Lower lobe of right lung (tissue), 2 donors: ENCODE measurements around the gene KRTAP4-3. TPM values are rescaled to one million over a fixed set of nuclear protein-coding genes. Genes with fewer than 3 reads are reported as not detected.
"Not testable (repeated sequence)": the region's sequence is repeated elsewhere in the genome, so short reads cannot be mapped to it uniquely, and the experiment has no call there.

Experiments
- ATAC-seq, 2 donors: fragments of 200-7000 bp; cut with Tn5 transposase; one replicate each; pipeline ENCODE4 v1.9.1; 2020 to 2022; ENCODE audit warnings: mild to moderate bottlenecking in 2 of 2, moderate library complexity in 2 of 2
- DNase-seq: peaks from one replicate; pipeline ENCODE4 v3.0.0-alpha.2; 2020
- H3K27ac ChIP-seq: fragments of 200-600 bp; one replicate; pipeline ENCODE4 v1.8.0; 2022
- H3K27me3 ChIP-seq: fragments of 200-600 bp; one replicate; pipeline ENCODE4 v1.8.0; 2022; ENCODE audit warnings: low read depth
- H3K36me3 ChIP-seq: fragments of 200-600 bp; one replicate; pipeline ENCODE4 v1.8.0; 2022; ENCODE audit warnings: mild to moderate bottlenecking
- H3K4me1 ChIP-seq: fragments of 200-600 bp; one replicate; pipeline ENCODE4 v1.8.0; 2022
- H3K4me3 ChIP-seq: fragments of 200-600 bp; one replicate; pipeline ENCODE4 v1.8.0; 2022; ENCODE audit warnings: mild to moderate bottlenecking
- H3K9me3 ChIP-seq: fragments of 200-600 bp; one replicate; pipeline ENCODE4 v1.8.0; 2022
- intact Hi-C: fragments of 100-400 bp; cut with DNase I; formaldehyde crosslinking; loops from one replicate; pipeline ENCODE4 v1.11.0; 2022
- total RNA-seq: library from RNA; stranded (reverse); fragmentation: NEBNext Ultra II Directional; extraction: Animal tissue kit (Norgen Biotek cat#: 25700); gene quantifications from one replicate; pipeline ENCODE4 v1.2.1, GENCODE V29; 2021
- TF ChIP-seq, protein P1 (sequence below): fragments of 200-600 bp; IDR thresholded peaks from one replicate; pipeline ENCODE4 v1.8.0; 2022; ENCODE audit warnings: antibody characterized with exemption, mild to moderate bottlenecking
- donor health status: DM: no; HTN: yes; CAD: no; lungs with severe emphysema.

The KRTAP4-3 gene
- total RNA-seq, 1 donor from 2014 or later = not detected

DNA sequence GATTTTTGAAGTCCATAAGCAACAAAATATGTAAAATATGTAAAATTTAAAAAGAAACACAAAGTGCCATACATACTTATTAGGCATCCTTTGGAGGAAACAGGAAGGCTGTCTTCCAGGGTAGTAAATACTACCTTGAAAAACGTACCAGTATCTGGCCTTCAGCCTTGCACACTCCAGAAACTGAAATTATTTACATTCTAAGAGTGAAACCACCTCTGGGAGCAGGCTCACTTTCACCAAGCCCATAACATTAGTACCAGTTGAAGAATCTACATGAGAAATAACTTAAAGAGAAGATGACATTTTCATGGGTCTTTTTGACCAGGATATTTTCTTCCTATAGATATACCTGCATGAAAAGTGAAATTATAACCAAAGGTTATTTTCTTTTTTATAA is 28.0 kb upstream of the KRTAP4-3 start:
- DNase-seq (no peak), ATAC-seq (no peak)
- no peak overlapping the region for H3K4me3 ChIP-seq
- TF ChIP-seq, protein P1, sequence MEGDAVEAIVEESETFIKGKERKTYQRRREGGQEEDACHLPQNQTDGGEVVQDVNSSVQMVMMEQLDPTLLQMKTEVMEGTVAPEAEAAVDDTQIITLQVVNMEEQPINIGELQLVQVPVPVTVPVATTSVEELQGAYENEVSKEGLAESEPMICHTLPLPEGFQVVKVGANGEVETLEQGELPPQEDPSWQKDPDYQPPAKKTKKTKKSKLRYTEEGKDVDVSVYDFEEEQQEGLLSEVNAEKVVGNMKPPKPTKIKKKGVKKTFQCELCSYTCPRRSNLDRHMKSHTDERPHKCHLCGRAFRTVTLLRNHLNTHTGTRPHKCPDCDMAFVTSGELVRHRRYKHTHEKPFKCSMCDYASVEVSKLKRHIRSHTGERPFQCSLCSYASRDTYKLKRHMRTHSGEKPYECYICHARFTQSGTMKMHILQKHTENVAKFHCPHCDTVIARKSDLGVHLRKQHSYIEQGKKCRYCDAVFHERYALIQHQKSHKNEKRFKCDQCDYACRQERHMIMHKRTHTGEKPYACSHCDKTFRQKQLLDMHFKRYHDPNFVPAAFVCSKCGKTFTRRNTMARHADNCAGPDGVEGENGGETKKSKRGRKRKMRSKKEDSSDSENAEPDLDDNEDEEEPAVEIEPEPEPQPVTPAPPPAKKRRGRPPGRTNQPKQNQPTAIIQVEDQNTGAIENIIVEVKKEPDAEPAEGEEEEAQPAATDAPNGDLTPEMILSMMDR = no peak
- no peak overlapping the region for H3K27ac ChIP-seq
- intact Hi-C loops = no loop called here
- no peaks in the 10 kb centered on the region for H3K9me3 ChIP-seq
- no peaks in the 10 kb centered on the region for H3K27me3 ChIP-seq
- no peaks in the 10 kb centered on the region for H3K36me3 ChIP-seq
- no peaks in the 10 kb centered on the region for H3K4me1 ChIP-seq

DNA sequence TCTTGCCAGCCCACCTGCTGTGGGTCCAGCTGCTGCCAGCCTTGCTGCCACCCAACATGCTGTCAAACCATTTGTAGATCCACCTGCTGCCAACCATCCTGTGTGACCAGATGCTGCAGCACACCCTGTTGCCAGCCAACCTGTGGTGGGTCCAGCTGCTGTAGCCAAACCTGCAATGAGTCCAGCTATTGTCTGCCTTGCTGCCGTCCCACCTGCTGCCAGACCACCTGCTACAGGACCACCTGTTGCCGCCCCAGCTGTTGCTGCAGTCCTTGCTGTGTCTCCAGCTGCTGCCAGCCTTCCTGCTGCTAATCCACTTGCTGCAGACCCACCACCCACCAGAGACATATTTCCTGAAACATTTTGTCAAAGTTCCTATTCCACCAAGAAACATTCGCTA is 22.3 kb upstream of the KRTAP4-3 start:
- peaks cover 7% of the 10 kb centered on the region for H3K27me3 ChIP-seq
- no peak for ATAC-seq
- intact Hi-C loops = no loop called here
- no peaks in the 10 kb centered on the region for H3K4me1 ChIP-seq
- no peaks in the 10 kb centered on the region for H3K9me3 ChIP-seq
- no peak overlapping the region for H3K4me3 ChIP-seq
- TF ChIP-seq, protein P1 = no peak
- H3K36me3 ChIP-seq = no peaks in the 10 kb centered on the region
- DNase-seq = no peak
- no peak overlapping the region for H3K27ac ChIP-seq

DNA sequence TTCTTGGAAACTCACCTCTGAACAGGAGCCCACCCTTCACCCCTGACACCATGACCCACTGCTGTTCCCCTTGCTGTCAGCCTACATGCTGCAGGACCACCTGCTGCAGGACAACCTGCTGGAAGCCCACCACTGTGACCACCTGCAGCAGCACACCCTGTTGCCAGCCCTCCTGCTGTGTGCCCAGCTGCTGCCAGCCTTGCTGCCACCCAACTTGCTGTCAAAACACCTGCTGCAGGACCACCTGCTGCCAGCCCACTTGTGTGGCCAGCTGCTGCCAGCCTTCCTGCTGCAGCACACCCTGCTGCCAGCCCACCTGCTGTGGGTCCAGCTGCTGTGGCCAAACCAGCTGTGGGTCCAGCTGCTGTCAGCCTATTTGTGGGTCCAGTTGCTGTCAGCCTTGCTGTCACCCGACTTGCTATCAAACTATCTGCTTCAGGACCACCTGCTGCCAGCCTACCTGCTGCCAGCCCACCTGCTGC is 21.9 kb upstream of the KRTAP4-3 start, which contains the start of gene KRTAP9-1:
Gene KRTAP9-1 (plus strand): TSS at position 51 of the 482 bp plus-strand sequence. CDS start 0 bp downstream, at position 51.
- H3K4me1 ChIP-seq, H3K27me3 ChIP-seq, H3K36me3 ChIP-seq, ATAC-seq, H3K9me3 ChIP-seq, DNase-seq, intact Hi-C loops, H3K27ac ChIP-seq, H3K4me3 ChIP-seq: not testable (repeated sequence)

DNA sequence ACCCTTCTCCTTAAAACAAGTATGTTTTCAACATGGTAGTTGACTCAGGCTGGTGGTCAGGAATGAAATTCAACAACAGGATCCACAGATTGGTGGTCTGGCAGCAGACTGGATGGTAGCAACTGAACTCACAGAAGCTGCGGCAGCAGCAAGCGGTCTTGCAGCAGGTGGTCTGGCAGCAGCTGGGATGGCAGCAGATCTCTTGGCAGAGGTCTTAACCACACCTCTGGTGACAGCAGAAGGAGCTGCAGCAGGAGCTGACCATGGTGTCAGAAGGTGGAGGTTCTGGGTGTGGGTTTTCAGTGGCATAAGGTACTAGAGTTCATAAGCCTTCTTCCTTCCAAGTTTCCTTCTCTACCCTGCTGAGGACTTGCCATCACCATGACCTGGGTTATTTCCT is 18.9 kb upstream of the KRTAP4-3 start:
- no peaks in the 10 kb centered on the region for H3K4me1 ChIP-seq
- no peak overlapping the region for H3K27ac ChIP-seq
- no peak for ATAC-seq
- no peak overlapping the region for H3K4me3 ChIP-seq
- DNase-seq = no peak
- peaks cover 7% of the 10 kb centered on the region for H3K27me3 ChIP-seq
- no peaks in the 10 kb centered on the region for H3K36me3 ChIP-seq
- TF ChIP-seq, protein P1 = no peak
- H3K9me3 ChIP-seq = no peaks in the 10 kb centered on the region
- intact Hi-C loops = no loop called here

DNA sequence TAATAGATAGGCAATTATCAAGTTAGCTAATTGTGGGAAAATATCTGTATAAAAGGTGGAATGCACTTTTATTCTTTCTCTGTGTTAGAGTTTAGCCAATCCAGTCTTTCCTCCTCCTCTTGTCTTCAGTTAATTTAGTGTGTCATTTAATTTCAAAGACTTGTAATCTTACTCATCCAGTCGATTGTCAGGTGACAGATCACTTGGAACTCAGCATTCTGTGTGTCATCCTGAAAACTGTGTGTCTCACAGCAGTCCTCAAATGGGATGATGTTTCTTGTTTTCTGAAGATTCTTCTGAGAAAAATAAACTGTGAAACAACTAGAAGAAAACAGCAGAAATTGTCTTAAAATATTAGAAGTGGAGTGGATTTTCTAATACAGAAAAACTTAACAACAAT is 17.0 kb upstream of the KRTAP4-3 start:
- intact Hi-C loops = no loop called here
- peaks cover 1% of the 10 kb centered on the region for H3K27me3 ChIP-seq
- no peak overlapping the region for H3K27ac ChIP-seq
- no peaks in the 10 kb centered on the region for H3K9me3 ChIP-seq
- ATAC-seq (no peak), DNase-seq (no peak)
- TF ChIP-seq, protein P1 = no peak
- no peak overlapping the region for H3K4me3 ChIP-seq
- no peaks in the 10 kb centered on the region for H3K36me3 ChIP-seq
- no peaks in the 10 kb centered on the region for H3K4me1 ChIP-seq

DNA sequence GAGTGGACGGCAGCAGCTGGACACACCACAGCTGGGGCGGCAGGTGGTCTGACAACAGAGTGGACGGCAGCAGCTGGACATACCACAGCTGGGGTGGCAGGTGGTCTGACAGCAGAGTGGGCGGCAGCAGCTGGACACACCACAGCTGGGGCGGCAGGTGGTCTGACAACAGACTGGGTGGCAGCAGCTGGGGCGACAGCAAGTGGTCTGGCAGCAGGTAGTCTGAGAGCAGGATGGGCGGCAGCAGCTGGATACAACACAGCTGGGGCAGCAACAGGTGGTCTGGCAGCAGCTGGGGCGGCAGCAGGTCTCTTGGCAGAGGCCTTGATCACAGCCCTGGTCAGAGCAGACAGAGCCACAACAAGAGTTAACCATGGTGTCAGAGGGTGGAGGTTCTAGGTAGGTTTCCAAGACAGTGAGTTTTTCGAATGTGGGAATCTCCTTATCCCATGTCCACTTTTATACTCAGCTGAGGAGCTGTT is 16.5 kb upstream of the KRTAP4-3 start, which contains the start of gene KRTAP4-1:
Gene KRTAP4-1 (minus strand): TSS at position 432 of the 482 bp plus-strand sequence. CDS start 57 bp downstream, at position 375.
- Histone ChIP-seq H3K9me3 (no peaks in the 10 kb centered on the region), H3K4me3 (no peak within 1 kb of the TSS), H3K4me1 (no peaks in the 10 kb centered on the region), H3K27ac (no peak within 1 kb of the TSS), H3K36me3 (no peaks in the 10 kb centered on the region), H3K27me3 (no peaks in the 10 kb centered on the region)
- TF ChIP-seq, protein P1 = no peak
- DNase-seq (peak; percentile 37), ATAC-seq (no peak)
- intact Hi-C loops = no loop called here
